GM18508 (cell line): ENCODE results near the gene ARV1.
"Not testable (repeated sequence)": the region's sequence is repeated elsewhere in the genome, so short reads cannot be mapped to it uniquely, and the experiment has no call there.

Experiments
- ATAC-seq: cut with Tn5 transposase; IDR thresholded peaks from one replicate; pipeline ENCODE4 v1.9.1; 2021; ENCODE audit warnings: moderate number of reproducible peaks; ENCODE audit not compliant: insufficient read depth, unreplicated experiment

The ARV1 gene

DNA sequence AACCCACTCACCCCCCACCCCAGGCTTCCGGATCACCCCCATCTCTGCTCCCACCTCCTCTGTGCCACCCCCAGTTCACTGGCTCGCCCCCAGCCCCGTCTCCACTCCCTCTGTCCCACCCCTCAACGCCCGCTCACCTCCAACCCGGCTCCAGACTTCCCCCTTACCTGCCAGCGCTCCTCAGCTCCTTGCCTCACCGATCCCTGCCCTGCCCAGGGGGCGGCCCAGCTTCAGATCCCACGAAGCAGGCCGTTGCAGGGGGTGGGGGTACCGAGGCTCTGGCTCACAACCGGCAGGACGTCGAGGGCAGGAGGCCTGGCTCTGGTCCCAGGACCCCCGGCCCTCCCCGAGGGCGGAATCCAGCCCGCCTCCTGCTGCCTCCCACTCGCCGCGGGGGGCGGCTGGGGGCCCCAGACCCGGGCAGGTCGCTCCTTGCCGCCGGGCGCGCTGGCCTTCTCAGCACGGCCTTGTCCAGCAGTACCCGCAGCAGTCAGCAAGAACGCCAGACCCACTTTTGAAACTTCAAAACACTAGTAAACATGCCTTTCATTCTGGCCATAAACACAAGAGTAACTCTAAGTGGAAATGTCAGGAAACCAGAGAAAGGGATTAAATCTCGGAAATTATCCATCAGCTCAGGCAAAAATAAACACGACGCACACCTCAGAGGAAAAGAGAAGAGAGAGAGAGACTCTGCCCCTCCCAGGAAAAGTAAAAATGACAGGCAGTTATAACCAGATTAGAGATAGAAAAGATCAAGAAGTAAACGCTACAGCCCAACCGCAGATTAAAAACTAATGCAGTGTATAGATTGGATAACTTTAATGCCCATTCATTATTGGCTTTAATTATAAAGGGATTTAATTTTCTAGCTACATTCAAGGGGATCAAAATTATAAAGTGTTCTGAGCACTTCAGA lies 62.2 kb downstream of the ARV1 start:
- no peak for ATAC-seq

DNA sequence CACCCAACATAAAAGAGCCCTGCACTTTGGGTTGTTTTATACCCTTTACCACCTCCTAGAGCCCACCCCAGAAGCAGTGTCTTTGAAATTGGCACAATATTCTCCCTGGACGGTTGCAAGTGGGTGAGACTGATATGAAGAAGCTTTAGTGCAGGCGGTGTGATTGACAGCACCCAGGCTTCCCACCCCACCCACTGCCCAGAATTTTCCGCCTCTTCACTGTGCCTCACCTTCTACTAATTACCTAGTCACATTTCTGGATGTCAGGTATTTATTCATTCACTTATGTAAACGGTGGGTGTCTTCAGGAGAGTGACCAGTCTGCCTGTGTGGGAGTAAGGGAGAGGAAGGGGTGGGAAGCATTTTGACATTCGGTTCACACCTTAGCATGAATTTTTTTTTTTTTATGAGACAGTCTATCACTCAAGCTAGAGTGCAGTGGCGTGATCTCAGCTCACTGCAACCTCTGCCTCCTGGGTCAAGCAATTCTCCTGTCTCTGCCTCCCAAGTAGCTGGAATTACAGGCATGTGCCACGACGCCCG lies 62.9 kb downstream of the ARV1 start:
- no peak for ATAC-seq

GRCh38 chr1:231044588-231044987 lies 65.7 kb downstream of the ARV1 start:
- no peak for ATAC-seq

- no peak for ATAC-seq
Observed at GRCh38 chr1:231045286-231045685, 66.4 kb downstream of the ARV1 start.

GRCh38 chr1:231045921-231046729 lies 67.2 kb downstream of the ARV1 start:
- ATAC-seq, result not testable (repeated sequence)

DNA sequence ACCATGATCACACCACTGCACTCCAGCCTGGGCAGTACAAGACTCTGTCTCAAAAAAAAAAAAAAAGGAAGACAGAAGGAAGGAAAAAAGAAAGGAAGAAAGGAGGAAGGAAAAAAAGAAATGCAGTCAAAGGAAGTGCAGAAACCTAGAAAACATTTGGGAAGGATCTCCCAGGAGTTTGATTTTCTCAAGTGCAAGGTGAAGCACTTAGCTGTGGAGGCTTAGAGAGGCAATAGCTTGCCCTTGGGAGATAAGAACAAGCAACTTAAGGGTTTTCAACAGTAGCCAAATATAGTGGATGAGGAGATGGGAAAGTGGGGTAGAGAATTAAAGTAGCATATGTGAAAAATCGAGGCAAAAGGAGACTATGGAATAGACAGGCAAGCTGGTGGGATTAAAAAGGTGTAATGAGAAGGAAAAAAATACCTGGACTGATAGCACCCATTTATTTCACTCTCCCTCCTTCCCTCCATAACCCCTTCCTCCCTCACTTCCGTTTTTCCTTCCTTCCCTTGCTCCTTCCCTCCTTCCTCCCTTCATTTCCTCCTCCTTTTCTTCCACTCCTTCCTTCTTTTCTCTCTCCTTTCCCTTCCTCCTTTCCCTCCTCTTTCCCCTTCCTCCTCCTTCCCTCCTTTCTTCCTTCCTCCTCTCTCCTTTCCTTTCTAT lies 68.0 kb downstream of the ARV1 start:
- no peak for ATAC-seq

GRCh38 chr1:231047529-231047928 lies 68.6 kb downstream of the ARV1 start:
- not testable (repeated sequence) for ATAC-seq

GRCh38 chr1:231048419-231048818 lies 69.5 kb downstream of the ARV1 start:
- not testable (repeated sequence) for ATAC-seq

GRCh38 chr1:231049121-231049979 lies 70.5 kb downstream of the ARV1 start:
- ATAC-seq, result no peak
